ENCODE measurements around the gene PYGM. TPM values are rescaled to one million over a fixed set of nuclear protein-coding genes. Genes with fewer than 3 reads are reported as not detected.

PYGM gene
- total and polyA plus RNA-seq, 2 of the 13 experiments (the other 11 are each of a cell fraction or from before 2014, with no cell fraction given) = 0.11 to 0.12 TPM

- TF ChIP-seq DPF2 (CRISPR knock-in tag; IDR thresholded peaks at IDR 0.05; ENCODE audit: borderline replicate concordance, low read depth) (no peak), NFKBIZ (CRISPR knock-in tag; IDR thresholded peaks at IDR 0.05) (no peak), ZFP82 (CRISPR knock-in tag; IDR thresholded peaks at IDR 0.05; ENCODE audit: borderline replicate concordance) (no peak), FOXK2 (IDR thresholded peaks at IDR 0.05) (no peak), GABPA (IDR thresholded peaks at IDR 0.05; ENCODE audit: low read depth, low read length) (no peak), GABPA (CRISPR knock-in tag; IDR thresholded peaks at IDR 0.05; ENCODE audit: low read depth) (no peak), EHMT2 (IDR thresholded peaks at IDR 0.05; ENCODE audit: borderline replicate concordance, low read depth, low read length) (no peak), GRHL1 (CRISPR knock-in tag; conservative IDR thresholded peaks at IDR 0.05) (no peak), XRCC5 (optimal IDR thresholded peaks at IDR 0.05; ENCODE audit: low read length) (peak; percentile 51), KDM3A (CRISPR knock-in tag; IDR thresholded peaks at IDR 0.05; ENCODE audit: low read depth) (no peak), HNRNPLL (IDR thresholded peaks at IDR 0.05; ENCODE audit: low read depth, low read length, poor library complexity, severe bottlenecking) (peak; percentile 36), ZNF709 (CRISPR knock-in tag; IDR thresholded peaks at IDR 0.05) (no peak), ZGPAT (CRISPR knock-in tag; IDR thresholded peaks at IDR 0.05) (peak; percentile 38; the same call in 1 of the 2 replicates), BORCS8-MEF2B (CRISPR knock-in tag; IDR thresholded peaks at IDR 0.05) (no peak), ZNF335 (CRISPR knock-in tag; IDR thresholded peaks at IDR 0.05) (no peak), MED1 (CRISPR knock-in tag; IDR thresholded peaks at IDR 0.05) (no peak), ZNF816 (CRISPR knock-in tag; IDR thresholded peaks at IDR 0.05; ENCODE audit: borderline replicate concordance) (no peak)
- TF ChIP-seq, protein P1, sequence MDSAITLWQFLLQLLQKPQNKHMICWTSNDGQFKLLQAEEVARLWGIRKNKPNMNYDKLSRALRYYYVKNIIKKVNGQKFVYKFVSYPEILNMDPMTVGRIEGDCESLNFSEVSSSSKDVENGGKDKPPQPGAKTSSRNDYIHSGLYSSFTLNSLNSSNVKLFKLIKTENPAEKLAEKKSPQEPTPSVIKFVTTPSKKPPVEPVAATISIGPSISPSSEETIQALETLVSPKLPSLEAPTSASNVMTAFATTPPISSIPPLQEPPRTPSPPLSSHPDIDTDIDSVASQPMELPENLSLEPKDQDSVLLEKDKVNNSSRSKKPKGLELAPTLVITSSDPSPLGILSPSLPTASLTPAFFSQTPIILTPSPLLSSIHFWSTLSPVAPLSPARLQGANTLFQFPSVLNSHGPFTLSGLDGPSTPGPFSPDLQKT (CRISPR knock-in tag; IDR thresholded peaks at IDR 0.05; ENCODE audit: borderline replicate concordance) = no peak
- TF ChIP-seq, protein P2, sequence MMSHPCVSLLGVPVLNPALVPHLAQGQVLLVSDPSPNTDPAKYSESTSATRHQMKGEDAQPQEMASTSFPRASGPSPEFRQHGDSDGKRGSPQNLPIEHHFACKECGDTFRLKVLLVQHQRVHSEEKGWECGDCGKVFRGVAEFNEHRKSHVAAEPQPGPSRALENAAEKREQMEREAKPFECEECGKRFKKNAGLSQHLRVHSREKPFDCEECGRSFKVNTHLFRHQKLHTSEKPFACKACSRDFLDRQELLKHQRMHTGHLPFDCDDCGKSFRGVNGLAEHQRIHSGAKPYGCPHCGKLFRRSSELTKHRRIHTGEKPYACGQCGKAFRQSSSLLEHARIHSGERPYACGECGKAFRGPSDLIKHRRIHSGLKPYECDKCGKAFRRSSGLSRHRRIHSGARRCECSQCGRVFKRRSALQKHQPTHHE (CRISPR knock-in tag; IDR thresholded peaks at IDR 0.05; ENCODE audit: borderline replicate concordance) = no peak
- TF ChIP-seq, protein P3, sequence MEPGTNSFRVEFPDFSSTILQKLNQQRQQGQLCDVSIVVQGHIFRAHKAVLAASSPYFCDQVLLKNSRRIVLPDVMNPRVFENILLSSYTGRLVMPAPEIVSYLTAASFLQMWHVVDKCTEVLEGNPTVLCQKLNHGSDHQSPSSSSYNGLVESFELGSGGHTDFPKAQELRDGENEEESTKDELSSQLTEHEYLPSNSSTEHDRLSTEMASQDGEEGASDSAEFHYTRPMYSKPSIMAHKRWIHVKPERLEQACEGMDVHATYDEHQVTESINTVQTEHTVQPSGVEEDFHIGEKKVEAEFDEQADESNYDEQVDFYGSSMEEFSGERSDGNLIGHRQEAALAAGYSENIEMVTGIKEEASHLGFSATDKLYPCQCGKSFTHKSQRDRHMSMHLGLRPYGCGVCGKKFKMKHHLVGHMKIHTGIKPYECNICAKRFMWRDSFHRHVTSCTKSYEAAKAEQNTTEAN (CRISPR knock-in tag; conservative IDR thresholded peaks at IDR 0.05) = no peak
Observed at GRCh38 chr11:64723117-64723906, 36.5 kb downstream of the PYGM start, which contains the start of gene NRXN2 (continued).

All from HepG2 (cell line).